SH-SY5Y (cell line): ENCODE data around the gene ACTMAP.

Experiments used
- GATA2 ChIP-seq: IDR thresholded peaks from 2 replicates; pipeline ENCODE4 v1.6.1; 2011; ENCODE audit warnings: mild to moderate bottlenecking, low read depth, low read length
- GATA3 ChIP-seq: IDR thresholded peaks from 2 replicates; pipeline ENCODE4 v1.6.1; 2011; ENCODE audit warnings: low read depth, mild to moderate bottlenecking, low read length, moderate library complexity

DNA sequence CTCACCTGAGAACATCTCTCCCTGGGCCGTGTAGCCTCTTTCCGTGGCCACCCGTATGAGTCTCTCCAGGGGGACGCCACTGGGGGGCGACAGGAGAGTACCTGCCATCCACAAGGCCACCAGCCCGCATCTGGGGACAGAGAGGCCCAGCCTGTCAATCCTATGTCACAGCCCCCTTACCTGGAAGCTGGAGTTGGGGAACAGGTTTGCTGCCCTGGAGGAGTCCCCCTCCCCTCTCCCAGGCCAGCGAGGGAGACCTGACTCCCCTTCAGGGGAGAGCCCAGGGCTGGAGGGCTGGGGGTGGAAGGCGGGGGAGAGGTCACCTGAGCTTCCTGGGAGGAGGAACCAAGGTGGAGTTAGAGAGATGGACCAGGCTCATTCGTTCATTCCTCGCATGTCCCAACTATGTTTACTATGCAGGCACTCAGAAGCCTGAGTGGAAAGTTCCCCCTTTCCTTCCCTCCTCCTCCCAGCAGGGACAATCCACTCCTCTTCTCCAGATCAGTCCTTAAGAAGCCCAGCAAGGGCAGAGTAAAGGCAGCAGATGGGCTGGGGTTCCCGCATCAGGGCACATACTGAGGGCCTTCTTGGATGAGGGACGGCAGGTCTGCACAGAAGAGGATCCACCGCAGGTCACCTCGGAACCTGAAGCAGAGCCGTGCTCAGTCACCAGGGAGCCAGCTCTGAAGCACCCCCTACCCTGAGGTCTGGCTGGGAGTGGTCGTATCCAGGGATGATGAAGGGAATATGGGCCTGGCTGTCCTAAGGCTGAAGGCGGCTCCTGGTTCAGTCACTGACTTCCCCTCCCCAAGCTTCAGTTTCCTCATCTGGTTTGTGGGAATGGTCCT, 5.5 kb downstream of the ACTMAP start:
- TF ChIP-seq GATA2 (no peak), GATA3 (no peak)
